DMS 273 (cell line): ENCODE data around the gene QSOX1.
"Not testable (repeated sequence)": the region's sequence is repeated elsewhere in the genome, so short reads cannot be mapped to it uniquely, and the experiment has no call there.

Experiments
- DNase-seq: peaks from one replicate; lab custom pipeline; 2025; ENCODE audit not compliant: unreplicated experiment; lab: John Stamatoyannopoulos, UW

Gene QSOX1

DNA sequence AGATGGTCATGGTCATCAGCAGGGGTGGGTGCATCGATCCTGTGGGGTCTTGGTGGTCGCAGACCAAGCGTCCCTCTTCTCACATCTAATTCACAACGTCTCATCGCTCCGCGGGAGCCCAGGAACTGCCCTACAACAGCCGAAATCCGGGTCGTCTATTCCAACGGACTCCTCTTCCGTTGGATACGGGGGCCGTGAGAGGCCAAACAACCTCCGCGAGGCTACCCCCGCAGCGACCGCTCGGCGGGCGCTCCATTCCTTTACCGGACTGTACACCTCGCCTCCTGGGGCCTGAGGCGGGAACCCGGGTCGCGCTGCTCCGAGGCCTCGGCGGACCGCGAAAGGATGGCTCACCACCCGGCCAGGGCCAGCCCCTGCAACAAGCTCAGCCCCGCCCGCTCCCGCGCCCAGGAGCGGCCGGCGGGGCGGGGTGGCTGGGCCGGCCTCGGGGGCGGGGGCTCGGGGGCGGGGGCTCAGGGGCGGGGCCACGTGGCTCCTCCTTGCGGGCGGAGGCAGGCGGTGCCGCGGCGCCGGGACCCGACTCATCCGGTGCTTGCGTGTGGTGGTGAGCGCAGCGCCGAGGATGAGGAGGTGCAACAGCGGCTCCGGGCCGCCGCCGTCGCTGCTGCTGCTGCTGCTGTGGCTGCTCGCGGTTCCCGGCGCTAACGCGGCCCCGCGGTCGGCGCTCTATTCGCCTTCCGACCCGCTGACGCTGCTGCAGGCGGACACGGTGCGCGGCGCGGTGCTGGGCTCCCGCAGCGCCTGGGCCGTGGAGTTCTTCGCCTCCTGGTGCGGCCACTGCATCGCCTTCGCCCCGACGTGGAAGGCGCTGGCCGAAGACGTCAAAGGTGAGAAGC, at the start of gene QSOX1:
Gene QSOX1, plus strand, starts transcription at position 545 of the 857 bp plus-strand sequence. Its CDS starts 39 bp downstream, at position 584.
- DNase-seq: peak; percentile 95

GRCh38 chr1:180112091-180112490, 42.6 kb upstream of the QSOX1 start:
- no peak for DNase-seq

DNA sequence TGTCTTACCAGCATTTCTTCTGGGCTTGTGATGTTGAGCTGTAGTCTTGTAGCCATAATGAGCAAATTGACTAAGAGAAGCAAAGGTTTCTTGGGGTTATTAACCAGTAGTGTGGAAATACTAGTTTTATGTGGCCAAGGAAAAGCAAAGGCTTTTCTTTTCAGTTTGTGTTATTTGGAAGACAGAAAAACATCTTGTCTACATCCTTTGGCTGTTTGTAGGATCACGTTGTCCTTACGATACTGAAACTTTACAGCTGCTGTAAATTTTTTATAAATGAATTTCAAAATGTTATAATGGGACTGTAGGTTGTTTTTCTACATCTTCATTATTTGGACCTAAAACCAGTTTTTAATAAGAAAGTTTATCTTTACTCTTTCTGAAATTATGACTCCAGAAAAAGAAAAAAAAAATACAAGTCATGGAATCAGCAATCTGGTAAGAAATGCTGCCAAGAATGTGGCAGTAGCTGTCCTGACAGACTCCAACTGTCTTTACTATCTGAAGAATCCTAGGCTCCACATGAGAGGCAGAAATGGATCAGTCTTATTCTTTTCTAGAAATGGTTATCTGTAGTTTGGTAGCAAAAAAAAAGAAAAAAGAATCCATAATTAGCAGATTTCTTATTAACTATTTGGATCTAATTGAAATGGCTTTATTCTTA, 41.6 kb upstream of the QSOX1 start:
- no peak for DNase-seq

DNA sequence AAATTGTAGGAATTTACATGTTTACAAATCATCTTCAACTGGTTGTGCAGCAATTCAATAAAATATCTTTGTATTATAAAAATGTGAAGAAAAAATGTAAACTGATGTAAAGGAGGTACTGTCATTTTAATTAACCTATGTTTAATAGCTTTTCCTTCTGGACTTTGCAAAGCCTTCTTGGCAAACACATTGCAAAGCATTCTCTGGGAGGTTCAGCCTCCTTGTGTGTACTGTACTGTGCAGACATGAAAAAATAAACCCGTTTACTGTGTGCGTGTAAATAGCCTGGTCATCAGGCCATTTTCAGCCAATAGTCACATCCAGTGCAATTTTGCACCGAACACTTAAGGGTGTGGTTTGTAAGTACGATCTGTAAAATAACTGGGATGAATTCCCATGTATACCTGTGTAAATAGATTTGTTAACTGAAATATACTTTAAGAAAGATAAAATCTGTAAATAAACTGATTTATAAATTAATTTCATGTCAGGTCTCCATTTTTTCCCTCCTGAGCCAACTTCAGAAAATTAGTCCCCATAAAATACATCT, 40.2 kb upstream of the QSOX1 start:
- no peak for DNase-seq

DNA sequence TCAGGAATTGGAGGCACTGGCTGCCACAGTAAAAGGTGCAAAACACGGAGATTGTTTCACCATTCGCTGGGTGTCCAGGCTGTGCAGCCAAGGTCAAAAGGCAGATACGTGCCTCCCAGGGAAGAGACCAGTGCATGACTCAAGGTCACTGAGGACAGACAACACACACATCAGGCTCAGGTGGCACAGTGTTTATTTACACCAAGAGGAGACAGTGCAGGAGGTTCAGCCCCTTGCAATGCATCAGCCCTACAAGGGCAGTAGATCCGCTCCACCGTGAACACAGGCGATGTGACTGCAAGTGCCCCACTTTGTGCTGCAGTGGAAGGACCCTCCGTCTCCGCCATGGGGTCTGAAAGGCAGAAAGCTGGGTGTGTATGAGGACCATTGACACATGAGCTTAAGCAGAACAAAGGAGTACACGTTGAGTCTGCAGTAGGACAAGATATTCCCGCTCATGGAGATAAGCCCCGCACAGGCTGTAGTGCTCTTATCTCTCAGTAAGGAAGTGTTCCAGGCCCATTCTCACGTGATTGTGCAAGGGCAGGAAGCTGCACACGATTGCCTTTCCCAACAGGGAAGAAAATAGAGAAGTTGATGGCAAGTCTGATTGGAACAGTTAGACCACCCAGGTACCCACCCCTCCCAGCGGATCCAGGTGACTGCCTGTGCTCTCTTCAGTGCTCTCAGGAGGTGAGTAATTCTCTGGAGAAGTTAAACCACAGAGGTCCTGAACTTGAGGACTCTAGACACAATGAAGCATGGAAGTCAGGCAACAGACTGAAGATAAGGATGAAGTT, 37.5 kb upstream of the QSOX1 start:
- no peak for DNase-seq

GRCh38 chr1:180117764-180118116, 36.9 kb upstream of the QSOX1 start:
- DNase-seq: no peak

DNA sequence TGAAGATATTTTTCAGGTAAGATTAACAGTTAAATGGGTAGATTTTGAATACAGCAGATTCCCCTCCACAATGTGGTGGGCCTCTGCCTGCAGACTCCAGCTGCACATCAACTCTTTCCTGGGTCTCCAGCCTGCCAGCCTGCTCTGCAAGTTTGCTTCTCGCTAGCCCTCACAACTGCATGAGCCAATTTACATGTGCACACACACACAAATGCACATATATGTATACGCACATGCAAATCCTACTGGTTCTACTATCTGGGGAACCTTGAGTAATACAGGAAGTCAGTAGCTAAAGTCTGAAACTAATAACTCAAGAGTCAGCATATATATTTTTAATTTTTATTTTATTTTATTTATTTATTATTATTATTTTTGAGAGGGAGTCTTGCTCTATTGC, 34.8 kb upstream of the QSOX1 start:
- DNase-seq: no peak

DNA sequence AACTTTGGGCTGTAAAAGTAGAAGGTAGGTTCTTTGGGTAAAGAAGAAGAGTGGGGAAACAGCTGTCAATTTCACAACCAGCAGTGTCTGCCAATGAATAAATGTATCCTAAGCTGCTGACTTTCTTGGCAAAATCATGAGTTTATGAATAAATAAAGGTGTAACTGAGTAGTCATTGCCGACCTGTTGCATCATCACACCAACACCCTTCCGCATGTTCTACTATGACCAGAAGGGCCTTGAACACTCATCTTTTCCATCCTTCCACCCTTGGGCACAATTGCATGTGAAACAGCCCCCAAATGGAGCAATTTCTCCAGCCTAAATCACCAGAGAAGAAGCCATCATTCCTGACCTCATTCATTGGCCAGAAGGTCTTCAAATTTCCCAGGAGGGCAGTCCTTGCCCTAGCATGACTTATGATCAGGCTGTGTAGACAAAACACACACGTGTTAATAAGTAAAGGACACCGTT, 31.2 kb upstream of the QSOX1 start:
- no peak for DNase-seq

GRCh38 chr1:180130651-180131050, 24.0 kb upstream of the QSOX1 start:
- no peak for DNase-seq

- DNase-seq: no peak
Measured at GRCh38 chr1:180131510-180131909, 23.2 kb upstream of the QSOX1 start.

DNA sequence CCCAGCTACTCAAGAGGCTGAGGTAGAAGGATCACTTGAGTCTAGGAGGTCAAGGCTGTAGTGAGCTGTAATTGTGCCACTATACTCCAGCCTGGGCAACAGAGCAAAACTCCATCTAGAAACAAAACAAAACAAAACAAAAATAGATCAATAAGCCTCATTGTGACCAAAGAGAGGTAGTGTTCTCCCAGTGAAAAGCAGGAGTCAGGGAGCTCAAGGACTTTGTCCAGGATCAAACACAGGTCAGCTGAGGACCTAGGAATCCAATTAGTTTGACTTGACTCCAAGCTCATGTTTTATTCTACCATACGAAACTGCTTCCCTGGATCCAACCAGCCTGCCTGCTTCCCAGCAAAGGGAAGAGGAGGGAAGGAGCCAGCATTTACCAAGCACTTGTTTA, 21.5 kb upstream of the QSOX1 start:
- no peak for DNase-seq

GRCh38 chr1:180133688-180134087, 21.0 kb upstream of the QSOX1 start:
- DNase-seq: not testable (repeated sequence)

- no peak for DNase-seq
Measured at GRCh38 chr1:180135535-180135934, 19.1 kb upstream of the QSOX1 start.

DNA sequence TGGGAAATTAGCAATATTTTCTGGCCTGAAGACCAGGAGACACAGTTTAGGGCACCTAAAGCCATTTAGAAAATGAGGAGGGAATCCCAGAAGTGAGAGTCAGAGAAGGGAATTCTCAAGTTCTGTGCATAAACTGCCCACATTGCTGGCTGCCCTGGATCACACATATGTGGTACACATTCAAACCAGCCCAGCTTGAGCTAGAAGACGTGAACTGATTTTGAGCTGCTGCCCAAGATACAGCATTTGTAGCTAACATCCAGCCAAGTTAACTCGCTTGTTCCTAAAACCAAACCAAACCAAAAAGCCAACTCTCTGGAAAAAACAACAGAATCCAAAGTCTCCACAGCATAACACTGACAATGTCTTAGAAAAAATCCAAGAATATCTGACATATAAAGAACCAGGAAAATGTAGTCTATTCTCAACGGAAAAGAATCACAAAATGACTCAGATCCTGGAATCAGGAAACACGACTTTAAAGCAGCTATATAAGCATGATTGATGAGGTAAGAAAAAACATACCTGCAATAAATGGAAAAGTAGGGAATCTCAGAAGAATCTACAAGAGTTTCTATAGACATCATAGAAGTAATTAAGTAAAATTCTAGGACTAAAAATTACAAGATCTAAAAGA, 18.2 kb upstream of the QSOX1 start:
- DNase-seq: no peak

- DNase-seq: no peak
Measured at GRCh38 chr1:180136968-180137356, 17.7 kb upstream of the QSOX1 start.

- DNase-seq: no peak
Measured at GRCh38 chr1:180137776-180138175, 16.9 kb upstream of the QSOX1 start.

DNA sequence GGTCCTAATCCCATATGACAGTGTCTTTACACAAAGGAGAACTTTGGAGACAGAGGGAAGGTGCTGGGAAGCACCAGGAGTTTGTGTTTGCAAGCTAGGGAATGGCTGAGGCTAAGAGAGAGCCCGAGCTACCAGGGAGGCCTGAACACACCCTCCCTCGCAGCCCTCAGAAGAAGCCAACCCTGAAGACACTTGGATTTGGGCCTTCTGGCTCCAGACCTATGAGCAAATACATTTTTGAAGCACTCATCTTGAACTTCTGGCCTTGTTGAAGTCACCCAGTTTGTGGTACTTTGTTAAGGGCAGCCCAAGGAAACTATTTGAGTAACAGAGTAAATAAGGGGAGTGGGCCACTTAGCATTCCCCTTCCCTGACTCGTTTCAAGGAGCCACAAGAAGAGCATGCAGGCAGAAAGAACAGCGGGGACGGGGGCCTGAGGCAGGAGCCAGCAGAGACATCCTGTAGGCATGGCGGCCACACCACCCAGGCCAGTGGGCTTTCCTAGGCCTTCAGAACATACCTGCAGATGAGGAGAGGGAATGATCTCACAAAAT, 13.2 kb upstream of the QSOX1 start:
- DNase-seq: no peak

GRCh38 chr1:180143359-180143758, 11.3 kb upstream of the QSOX1 start:
- DNase-seq: no peak

GRCh38 chr1:180144659-180145357, 9.9 kb upstream of the QSOX1 start:
- no peak for DNase-seq

- no peak for DNase-seq
Measured at GRCh38 chr1:180145446-180145845, 9.2 kb upstream of the QSOX1 start.
